Measurements from ENCODE around the gene WIPF2. TPM values are rescaled to one million over a fixed set of nuclear protein-coding genes. Genes with fewer than 3 reads are reported as not detected.

The WIPF2 gene
- total RNA-seq, 1 experiment from 2014 or later, result 5.7 TPM

DNA sequence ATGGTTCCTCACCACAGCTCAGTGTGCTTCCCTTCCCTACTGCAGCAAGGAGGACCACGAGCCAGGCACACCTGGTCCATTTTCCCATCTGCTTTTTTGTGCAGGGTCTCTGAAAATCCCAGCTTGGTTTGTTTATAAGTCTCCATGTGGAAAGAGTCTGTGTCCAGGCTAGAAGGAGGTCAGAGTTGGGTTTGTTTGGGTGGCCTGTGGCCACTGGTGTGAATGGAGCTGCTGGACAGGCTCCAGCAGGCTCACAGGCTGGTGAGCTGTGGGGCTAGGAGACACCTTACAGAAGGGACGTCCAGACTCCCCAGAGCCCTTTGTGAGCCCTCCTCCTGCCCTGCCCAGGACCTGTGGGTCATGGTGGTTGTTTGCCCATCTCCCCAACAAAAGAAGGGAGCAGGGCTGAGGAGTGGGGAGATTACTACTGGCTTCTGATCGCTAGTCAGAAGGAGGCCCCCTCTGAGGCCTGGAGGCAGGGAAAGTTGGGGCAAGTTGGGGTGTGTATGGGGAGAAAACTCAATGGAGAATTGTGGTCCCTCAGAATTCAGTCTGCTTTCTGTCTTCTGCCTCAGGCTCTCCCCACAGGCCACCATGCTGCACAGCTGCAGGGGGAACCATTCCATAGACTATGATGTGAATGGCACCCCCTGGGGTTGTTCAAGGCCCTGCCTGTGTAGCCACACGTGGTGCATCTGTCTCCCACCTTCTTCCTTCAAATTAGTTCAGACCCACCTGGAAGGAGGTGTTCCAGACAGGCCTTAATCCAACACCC is 94.0 kb downstream of the WIPF2 start:
- Histone ChIP-seq H3K4me1 (replicated peaks) (peaks cover 98% of the 10 kb centered on the region), H3K27ac (no peak overlapping the region), H3K4me3 (no peak overlapping the region), H3K36me3 (peaks cover under 1% of the 10 kb centered on the region; the same call in 1 of the 2 replicates), H3K27me3 (replicated peaks) (no peaks in the 10 kb centered on the region), H3K9me3 (replicated peaks) (no peaks in the 10 kb centered on the region)
- no peak for DNase-seq (ENCODE audit: low read depth in 1 of 2, low spot score in 2 of 2)

DNA sequence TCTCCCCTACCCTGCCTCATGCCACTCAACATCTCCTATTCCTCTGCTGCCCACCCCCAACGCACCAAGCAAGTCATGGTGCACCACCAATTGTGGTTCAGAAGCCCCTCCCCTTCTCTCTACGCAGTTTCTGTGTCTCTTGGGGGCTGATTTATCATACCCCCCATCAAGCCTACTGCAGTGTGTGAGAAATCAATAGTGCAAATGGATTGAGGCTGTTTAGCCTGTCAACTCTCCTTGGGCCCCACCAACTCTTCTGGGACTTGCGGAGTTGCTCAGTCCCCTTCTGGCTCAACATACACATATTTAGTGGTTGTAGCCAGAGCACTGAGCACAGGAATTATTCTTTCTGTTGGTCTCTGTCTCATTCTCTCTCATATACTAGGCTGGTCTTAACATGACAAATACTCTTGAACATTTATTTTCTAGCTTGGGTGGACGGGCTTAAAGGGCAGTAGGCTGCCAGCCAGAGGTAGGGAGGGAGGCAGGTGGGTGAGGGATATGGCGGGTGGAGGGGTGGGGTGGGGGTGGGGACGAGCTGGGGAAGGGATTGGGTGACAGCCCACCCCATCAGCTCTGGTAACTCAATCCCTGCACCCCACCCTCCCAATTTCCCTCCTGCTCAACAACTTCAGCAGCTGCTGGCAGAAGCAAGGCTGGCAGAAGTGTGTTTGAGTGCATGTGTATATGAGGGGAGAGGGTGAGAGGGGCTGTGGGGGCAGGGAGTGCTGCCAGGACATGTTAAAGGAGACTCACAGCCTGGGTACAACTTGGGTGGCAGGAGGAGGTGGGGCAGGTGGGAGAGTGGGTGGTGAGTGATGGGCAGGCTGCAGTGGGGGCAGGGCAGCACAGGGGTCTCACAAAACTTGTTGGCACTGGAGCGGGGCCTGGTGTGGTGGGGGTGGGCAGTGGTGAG is 94.8 kb downstream of the WIPF2 start:
- Histone ChIP-seq H3K4me3 (no peak overlapping the region), H3K36me3 (peaks cover 9% of the 10 kb centered on the region), H3K4me1 (replicated peaks) (peaks cover 89% of the 10 kb centered on the region), H3K9me3 (replicated peaks) (peaks cover 2% of the 10 kb centered on the region; the same call in 1 of the 2 replicates), H3K27me3 (replicated peaks) (no peaks in the 10 kb centered on the region), H3K27ac (no peak overlapping the region)
- no peak for DNase-seq (ENCODE audit: low read depth in 1 of 2, low spot score in 2 of 2)

DNA sequence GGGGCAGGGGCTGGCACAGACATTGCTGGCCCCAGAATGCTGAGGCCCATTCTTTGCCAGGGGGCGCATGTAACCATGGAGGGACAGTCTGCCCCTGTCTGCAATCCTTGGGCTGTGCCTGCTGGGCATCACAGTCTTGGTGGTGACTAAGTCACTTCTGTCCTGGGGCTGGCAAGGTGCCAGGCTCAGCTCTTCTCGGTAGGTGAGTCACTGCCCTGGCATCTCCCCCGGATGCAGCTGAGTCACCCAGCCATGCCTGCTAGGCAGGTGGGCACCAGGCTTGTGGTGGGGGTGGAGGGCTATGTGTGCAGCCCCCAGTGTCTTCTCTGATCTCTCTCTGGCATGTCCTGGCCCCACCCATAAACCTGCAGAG is 95.5 kb downstream of the WIPF2 start:
- H3K27ac ChIP-seq, result peak overlapping the region; percentile 46; the same call in 1 of the 2 replicates
- H3K9me3 ChIP-seq (replicated peaks), result peaks cover 2% of the 10 kb centered on the region; the same call in 1 of the 2 replicates
- no peaks in the 10 kb centered on the region for H3K27me3 ChIP-seq (replicated peaks)
- H3K4me3 ChIP-seq, result no peak overlapping the region
- peak; percentile 91 to 99 for DNase-seq (ENCODE audit: low read depth in 1 of 2, low spot score in 2 of 2)
- H3K4me1 ChIP-seq (replicated peaks), result peaks cover 83% of the 10 kb centered on the region
- H3K36me3 ChIP-seq, result peaks cover 12% of the 10 kb centered on the region

DNA sequence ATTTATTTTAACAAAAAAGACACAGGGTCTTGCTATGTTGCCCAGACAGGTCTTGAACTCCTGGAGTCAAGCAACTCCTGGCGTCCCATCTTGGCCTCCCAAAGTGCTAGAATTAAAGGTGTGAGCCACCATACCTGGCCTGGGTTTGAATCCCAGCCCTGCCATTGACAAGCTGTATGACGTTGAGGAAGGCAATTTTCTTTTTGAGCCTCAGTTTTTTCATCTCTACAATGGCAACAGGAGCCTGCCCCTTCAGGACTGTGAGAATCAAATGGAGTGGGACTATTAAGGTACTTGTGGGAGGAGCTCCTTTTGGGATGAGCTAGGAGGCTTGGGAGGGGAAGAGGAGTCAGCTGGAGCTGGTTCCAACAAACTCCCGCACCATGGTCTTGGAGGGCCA is 96.1 kb downstream of the WIPF2 start:
- peaks cover 15% of the 10 kb centered on the region for H3K36me3 ChIP-seq
- H3K9me3 ChIP-seq (replicated peaks), result peaks cover 2% of the 10 kb centered on the region; the same call in 1 of the 2 replicates
- H3K27ac ChIP-seq, result peak overlapping the region; percentile 55
- no peak for DNase-seq (ENCODE audit: low read depth in 1 of 2, low spot score in 2 of 2)
- H3K4me3 ChIP-seq, result no peak overlapping the region
- no peaks in the 10 kb centered on the region for H3K27me3 ChIP-seq (replicated peaks)
- H3K4me1 ChIP-seq (replicated peaks), result peaks cover 81% of the 10 kb centered on the region

DNA sequence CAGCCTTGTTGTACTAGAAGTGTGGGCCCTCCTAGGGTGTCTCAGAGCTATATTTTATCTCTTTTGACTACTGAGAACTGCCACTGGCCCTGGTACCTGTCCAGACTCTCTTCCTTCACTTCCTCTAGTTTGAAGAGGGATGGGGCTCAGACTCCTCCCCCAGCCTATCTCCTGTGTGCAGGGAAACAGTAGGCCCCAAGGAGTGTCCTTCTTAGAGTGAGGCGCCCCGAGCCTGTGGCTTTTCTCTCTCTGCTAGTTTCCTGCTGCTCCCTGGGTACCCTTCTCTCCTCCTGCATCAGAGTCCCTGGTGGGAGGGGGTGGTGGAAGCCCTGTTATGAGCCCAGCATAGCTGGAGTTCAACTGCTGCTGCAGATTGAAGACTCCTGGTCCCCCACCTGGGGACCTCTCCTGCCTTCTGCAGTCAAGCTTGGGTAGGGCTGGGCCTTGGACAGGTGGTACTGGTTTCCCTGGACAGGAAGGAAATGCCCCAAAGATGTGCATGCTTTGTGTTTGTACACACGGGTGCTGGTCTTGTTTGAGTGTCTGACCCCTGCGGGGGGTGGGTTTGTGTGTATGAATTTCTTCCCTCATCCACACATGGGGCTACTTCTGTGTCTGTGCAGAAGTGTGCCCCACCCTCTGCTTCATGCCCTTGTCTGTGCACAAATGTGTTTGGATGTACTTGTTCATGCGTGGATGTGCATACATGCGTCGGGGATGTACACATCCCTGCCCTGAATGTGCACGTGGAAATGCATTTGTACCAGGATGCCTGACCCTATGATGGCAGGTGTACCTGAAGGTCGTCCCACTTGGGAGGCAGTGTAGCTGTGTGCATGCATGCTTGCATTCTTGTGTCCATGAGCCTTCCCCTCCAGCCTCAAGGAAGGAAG is 96.8 kb downstream of the WIPF2 start:
- Histone ChIP-seq H3K36me3 (peaks cover 19% of the 10 kb centered on the region), H3K4me3 (no peak overlapping the region), H3K27ac (peak overlapping the region; percentile 91), H3K27me3 (replicated peaks) (no peaks in the 10 kb centered on the region), H3K9me3 (replicated peaks) (peaks cover 2% of the 10 kb centered on the region; the same call in 1 of the 2 replicates), H3K4me1 (replicated peaks) (peaks cover 81% of the 10 kb centered on the region)
- DNase-seq (ENCODE audit: low read depth in 1 of 2, low spot score in 2 of 2), result no peak

DNA sequence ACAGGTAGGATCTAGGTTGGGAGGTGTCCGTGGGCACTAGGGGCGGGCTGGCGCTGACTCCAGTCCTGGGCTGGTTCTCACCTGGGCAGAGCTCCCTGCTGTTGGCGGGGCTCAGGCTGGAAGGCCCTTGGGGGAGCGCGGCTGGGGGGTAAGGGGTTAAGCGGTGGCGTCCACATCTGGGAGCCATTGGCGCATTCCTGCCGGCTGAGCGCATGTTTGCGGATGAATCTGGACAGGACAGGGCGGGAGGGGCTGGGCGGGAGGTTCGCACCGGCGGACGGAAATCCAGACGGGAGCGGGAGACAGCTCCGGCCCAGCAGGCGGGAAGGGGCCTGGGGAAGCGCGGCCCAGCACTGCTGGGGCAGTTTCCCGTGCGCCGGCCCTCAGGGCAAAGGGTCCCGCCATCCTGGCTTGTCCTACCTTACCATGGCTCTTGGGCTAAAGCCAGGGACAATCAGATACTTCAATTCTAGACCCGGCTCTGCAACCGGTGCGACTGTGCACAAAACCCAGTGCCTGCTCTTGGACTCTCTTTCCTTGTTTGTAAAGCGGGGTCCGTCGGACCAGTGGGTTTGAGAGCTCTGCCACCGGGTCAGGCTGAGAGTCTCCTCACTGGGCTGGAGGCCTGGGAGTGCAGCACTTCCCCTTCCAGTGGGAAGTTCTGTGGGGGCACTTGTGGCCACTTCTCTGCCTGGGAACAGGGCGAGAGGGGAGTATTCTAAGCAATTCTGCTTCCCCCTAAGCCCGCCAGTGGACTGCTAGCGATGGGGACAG is 97.7 kb downstream of the WIPF2 start:
- peak overlapping the region; percentile 95 for H3K4me3 ChIP-seq
- peaks cover 2% of the 10 kb centered on the region; the same call in 1 of the 2 replicates for H3K9me3 ChIP-seq (replicated peaks)
- peak; percentile 78 to 87 for DNase-seq (ENCODE audit: low read depth in 1 of 2, low spot score in 2 of 2)
- H3K4me1 ChIP-seq (replicated peaks), result peaks cover 81% of the 10 kb centered on the region
- peaks cover 23% of the 10 kb centered on the region for H3K36me3 ChIP-seq
- peak overlapping the region; percentile 91 for H3K27ac ChIP-seq
- no peaks in the 10 kb centered on the region for H3K27me3 ChIP-seq (replicated peaks)

DNA sequence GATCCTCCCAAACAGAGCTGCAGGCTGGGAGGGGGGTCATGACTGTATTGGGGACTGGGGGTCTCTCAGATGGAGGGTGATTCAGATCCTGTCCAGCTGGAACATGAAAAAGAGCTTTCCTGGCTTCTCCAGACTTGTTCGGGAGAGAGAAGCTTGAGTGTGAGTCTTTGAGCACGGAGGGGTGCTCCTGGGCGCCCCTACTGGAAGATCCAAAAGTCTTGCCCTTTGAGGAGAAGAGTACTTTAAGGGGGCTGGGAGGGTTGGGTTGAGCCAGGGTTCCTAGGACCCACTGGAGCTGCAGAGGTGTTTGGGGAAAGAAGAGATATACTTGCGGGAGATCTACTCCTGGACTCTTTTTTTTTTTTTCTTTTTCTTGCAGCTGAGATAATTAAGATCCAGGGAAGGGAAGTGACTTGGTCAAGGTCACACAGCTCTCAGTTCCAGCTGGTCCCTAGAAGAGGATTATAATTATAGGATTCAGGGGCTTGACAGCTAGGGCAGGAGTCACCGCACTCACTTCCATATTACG is 98.3 kb downstream of the WIPF2 start:
- H3K9me3 ChIP-seq (replicated peaks), result peaks cover 2% of the 10 kb centered on the region; the same call in 1 of the 2 replicates
- H3K27ac ChIP-seq, result peak overlapping the region; percentile 91
- peaks cover 81% of the 10 kb centered on the region for H3K4me1 ChIP-seq (replicated peaks)
- peak overlapping the region; percentile 95 for H3K4me3 ChIP-seq
- DNase-seq (ENCODE audit: low read depth in 1 of 2, low spot score in 2 of 2), result peak; percentile 77 to 84
- H3K36me3 ChIP-seq, result peaks cover 23% of the 10 kb centered on the region
- H3K27me3 ChIP-seq (replicated peaks), result no peaks in the 10 kb centered on the region

DNA sequence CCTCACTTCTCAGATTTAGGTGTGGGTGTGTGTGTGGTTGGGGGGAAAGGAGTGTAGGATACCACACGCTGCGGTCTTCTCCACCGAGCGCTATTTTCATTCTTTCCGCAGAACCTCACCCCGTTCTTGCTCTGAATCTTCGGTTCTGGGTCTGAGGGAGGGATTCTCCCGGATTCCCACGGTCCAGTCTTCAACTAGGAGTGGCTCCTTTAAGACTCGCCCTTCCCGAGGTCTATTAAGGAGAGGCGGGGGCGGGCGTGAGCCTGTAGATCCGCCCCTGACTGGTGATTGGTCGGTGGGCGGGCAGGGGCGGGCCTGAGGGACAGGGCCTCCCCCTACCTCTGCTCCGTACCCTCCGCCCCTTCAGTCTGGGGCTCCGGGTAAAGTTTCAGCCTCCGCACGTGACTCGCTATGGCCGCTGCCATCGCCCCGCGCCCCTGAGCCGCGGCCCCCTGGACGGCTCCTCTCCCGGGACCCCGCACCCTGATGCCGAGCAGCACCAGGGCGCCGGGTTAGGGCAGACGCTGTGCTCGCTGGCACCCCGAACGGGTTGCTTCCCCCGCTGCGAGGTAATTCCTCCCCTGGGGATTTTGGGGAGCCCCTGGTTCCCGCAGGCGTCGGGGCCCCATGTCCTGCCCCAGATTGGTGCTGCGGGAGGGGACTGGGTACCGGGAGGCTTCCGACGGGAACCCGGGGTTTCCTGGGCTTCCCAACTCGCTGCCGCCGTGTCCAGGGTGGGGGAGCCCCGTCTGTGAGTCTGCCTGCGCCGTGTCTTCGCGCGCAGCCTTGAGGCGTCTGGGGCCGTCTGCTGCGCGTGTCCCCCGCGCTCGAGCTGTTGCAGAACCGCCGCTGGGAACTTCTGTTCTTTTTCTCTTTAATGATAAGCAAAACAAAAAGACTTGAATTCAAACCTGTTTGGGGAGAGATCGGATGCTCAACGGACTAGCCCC is 99.1 kb downstream of the WIPF2 start:
- H3K27ac ChIP-seq, result peak overlapping the region; percentile 91
- no peaks in the 10 kb centered on the region for H3K27me3 ChIP-seq (replicated peaks)
- peaks cover 2% of the 10 kb centered on the region; the same call in 1 of the 2 replicates for H3K9me3 ChIP-seq (replicated peaks)
- H3K4me1 ChIP-seq (replicated peaks), result peaks cover 81% of the 10 kb centered on the region
- peak; percentile 95 to 96 for DNase-seq (ENCODE audit: low read depth in 1 of 2, low spot score in 2 of 2)
- H3K36me3 ChIP-seq, result peaks cover 23% of the 10 kb centered on the region
- H3K4me3 ChIP-seq, result peak overlapping the region; percentile 95

DNA sequence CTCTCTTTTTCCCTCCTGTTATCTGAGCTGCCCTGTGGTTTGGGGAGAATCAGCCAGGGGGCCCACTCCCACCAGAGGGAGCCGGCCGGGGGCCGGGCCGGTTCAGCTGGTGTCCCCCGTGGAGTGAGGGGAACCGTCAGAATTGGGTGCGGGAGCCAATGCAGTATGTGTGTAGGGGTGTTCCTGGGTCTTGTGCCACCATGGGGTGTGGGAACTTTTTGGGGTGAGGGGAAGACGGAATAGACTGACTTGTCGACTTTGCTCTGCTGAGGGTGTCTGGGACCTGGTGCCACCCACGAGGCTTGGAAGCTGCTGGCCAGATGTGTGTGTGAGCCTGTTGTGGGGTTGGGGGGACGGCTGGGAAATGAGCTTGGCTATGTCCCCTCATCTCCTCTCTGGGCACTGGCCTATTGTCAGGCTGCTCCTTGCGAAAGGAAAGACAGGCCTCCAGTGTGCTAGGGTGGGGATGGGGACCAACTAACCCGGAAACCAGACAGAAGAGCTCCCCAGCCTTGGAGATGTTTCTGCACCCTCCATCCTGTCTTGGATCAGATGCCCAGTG is 99.8 kb downstream of the WIPF2 start:
- no peak for DNase-seq (ENCODE audit: low read depth in 1 of 2, low spot score in 2 of 2)
- Histone ChIP-seq H3K27ac (peak overlapping the region; percentile 91), H3K27me3 (replicated peaks) (no peaks in the 10 kb centered on the region)

DNA sequence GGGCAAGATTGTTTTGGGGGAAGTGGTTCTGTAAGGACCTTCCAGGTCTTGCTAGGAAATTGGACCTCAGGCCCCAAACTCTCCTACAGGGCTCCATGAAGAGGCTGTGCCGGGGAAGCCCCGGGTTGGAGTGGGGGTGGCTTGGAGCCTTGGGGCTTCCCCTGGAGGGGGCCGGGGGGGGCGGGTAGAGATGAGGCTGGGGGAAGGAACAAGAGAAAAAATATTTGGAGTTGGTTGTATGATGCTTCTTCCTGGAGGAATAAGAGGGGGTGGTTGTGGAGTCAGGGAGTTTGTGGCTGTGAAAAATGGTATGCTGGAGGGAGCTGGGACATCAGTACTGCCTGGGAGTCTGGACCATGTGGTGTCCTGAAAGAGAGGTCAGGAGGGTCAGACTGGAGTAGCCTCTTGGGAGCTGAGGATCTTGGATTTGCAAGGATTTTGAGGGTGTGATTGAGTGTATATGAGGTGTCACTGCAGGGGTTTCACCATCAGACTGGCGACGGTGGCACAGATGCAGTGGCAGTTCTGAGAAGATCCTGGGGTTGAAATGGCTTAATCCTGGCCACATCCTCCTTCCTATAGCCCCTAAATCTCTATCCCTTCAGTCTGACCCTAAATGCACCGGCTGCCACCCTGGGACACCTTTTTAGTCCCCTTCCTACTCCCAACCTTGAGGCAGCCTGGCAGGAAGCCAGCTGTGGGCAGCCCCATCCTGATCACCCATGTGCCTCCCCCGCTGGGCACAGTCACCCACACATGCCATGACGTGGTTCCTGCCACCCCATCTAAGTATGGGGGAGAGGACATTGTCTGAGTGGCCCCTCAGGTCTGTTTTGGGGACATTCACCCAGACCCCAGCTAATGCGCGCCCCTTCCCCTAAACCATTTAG is 100.8 kb downstream of the WIPF2 start:
- Histone ChIP-seq H3K9me3 (replicated peaks) (peaks cover 2% of the 10 kb centered on the region; the same call in 1 of the 2 replicates), H3K27ac (peak overlapping the region; percentile 83), H3K36me3 (peaks cover 30% of the 10 kb centered on the region), H3K4me3 (peak overlapping the region; percentile 95), H3K4me1 (replicated peaks) (peaks cover 81% of the 10 kb centered on the region), H3K27me3 (replicated peaks) (no peaks in the 10 kb centered on the region)
- peak in 1 of 2 experiments; percentile 45 for DNase-seq (ENCODE audit: low read depth in 1 of 2, low spot score in 2 of 2)

More for the DNA sequence above, 99.8 kb downstream of the WIPF2 start:
- H3K36me3 ChIP-seq, result peaks cover 23% of the 10 kb centered on the region
- peak overlapping the region; percentile 95 for H3K4me3 ChIP-seq
- H3K9me3 ChIP-seq (replicated peaks), result peaks cover 2% of the 10 kb centered on the region; the same call in 1 of the 2 replicates
- H3K4me1 ChIP-seq (replicated peaks), result peaks cover 81% of the 10 kb centered on the region
